Measurements from ENCODE around the gene C4orf54.

C4orf54 gene

DNA sequence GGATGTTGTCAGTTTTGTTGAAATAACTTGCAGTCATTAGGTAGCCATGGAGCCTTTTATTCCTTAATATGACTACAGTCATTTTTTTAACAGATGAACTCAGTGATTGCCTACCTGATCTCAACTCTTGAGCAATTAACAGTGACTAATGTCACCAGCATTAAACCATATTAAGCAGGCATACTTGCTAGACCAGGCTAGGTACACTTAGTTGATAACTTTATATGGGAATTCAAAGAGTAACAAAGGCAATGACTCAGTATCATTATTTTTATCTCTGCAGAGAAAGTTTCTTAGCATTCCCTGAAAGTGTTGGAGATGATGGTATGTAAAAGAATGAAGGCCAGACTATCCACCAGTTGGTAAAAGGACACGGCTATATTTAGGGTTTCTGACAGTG is at the start of gene C4orf54:
Gene C4orf54, minus strand, starts transcription at position 31 of the 400 bp plus-strand sequence. CDS start 3,180 bp downstream, outside the sequence.
- in situ Hi-C loops (cut with MboI; ENCODE audit: low sequenced_read_pairs, unreplicated experiment) = no loop called here
- TF ChIP-seq, protein P1, sequence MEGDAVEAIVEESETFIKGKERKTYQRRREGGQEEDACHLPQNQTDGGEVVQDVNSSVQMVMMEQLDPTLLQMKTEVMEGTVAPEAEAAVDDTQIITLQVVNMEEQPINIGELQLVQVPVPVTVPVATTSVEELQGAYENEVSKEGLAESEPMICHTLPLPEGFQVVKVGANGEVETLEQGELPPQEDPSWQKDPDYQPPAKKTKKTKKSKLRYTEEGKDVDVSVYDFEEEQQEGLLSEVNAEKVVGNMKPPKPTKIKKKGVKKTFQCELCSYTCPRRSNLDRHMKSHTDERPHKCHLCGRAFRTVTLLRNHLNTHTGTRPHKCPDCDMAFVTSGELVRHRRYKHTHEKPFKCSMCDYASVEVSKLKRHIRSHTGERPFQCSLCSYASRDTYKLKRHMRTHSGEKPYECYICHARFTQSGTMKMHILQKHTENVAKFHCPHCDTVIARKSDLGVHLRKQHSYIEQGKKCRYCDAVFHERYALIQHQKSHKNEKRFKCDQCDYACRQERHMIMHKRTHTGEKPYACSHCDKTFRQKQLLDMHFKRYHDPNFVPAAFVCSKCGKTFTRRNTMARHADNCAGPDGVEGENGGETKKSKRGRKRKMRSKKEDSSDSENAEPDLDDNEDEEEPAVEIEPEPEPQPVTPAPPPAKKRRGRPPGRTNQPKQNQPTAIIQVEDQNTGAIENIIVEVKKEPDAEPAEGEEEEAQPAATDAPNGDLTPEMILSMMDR (IDR thresholded peaks at IDR 0.05; ENCODE audit: borderline replicate concordance, control extremely low read depth, extremely low read depth, insufficient read depth, missing control alignments) = no peak
- no peak for DNase-seq (ENCODE audit: low spot score)

DNA sequence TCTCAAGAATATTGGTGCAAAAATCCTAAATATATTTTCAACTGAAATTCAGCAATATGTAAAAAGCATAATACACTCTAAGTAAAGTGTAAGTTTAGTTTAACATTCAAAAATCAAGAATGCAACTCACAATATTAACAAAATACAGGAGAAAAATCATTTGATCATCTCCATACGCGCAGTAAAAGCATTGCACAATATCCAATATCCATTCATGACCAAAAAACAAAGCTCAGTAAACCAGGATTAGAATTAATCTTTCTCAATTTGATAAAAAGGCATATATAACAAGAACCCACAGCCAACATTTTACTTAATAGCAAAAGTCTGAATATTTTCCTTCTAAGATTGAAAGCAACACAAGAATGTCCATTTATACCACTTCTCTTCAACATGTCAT is 48.3 kb upstream of the C4orf54 start:
- no peak for DNase-seq (ENCODE audit: low spot score)
- TF ChIP-seq, protein P1 (IDR thresholded peaks at IDR 0.05; ENCODE audit: borderline replicate concordance, control extremely low read depth, extremely low read depth, insufficient read depth, missing control alignments) = no peak
- in situ Hi-C loops (cut with MboI; ENCODE audit: low sequenced_read_pairs, unreplicated experiment) = no loop called here

DNA sequence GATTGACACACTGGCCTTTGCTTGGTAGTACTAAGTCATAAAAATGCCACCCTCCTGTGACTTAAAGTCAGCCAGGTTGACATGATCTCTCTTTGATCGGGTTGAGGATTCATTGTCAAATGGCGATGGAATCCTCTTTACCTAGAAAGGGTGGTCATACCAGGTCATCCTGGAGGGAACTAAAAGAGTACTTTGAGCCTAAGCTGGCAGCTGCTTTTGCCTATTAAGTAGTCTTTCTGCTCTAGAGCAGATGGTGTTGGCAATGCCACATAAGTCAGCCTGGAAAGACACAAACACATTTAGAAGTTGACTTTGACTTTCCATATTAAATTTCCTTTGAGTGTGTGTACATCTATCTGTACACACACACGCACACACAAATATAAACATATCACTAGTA is 39.2 kb upstream of the C4orf54 start:
- in situ Hi-C loops (cut with MboI; ENCODE audit: low sequenced_read_pairs, unreplicated experiment) = no loop called here
- TF ChIP-seq, protein P1 (IDR thresholded peaks at IDR 0.05; ENCODE audit: borderline replicate concordance, control extremely low read depth, extremely low read depth, insufficient read depth, missing control alignments) = no peak
- no peak for DNase-seq (ENCODE audit: low spot score)

DNA sequence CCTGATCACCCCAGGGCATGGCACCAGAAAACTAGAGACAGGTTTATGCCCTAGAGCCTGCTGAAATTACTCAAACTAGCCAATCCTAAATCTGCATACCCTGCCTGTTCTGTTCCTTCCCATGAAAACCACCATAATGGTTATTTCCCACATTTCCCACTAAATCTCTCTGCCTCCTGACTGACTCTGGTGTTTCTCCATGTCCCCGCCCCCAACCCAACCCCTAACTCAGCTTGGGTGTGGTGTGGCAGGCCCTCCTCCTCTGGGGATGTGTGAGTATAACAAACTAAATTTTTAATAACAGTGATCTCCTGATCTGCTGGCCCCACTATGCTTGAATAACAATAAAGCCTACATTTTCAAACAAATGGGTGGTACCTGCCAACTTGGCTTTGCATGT is 35.5 kb upstream of the C4orf54 start:
- in situ Hi-C loops (cut with MboI; ENCODE audit: low sequenced_read_pairs, unreplicated experiment) = no loop called here
- no peak for DNase-seq (ENCODE audit: low spot score)
- TF ChIP-seq, protein P1 (IDR thresholded peaks at IDR 0.05; ENCODE audit: borderline replicate concordance, control extremely low read depth, extremely low read depth, insufficient read depth, missing control alignments) = no peak

DNA sequence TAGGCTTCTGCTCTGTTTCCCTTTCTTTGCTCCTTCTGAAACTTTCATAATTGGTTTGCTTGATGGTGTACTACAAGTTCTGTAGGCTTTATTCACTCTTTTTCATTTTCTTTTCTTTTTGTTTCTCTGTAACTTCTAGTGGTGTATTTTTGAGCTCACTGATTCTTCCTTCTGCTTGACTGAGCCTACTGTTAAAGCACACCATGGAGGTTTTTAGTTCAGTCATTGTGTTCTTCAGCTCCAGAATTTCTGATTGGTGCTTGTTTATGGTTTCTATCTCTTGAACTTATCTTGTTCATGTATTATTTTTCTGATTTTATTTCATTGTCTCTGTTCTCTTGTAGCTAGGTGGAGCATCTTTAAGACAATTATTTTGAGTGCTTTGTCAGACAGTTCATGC is 33.4 kb upstream of the C4orf54 start:
- in situ Hi-C loops (cut with MboI; ENCODE audit: low sequenced_read_pairs, unreplicated experiment) = no loop called here
- TF ChIP-seq, protein P1 (IDR thresholded peaks at IDR 0.05; ENCODE audit: borderline replicate concordance, control extremely low read depth, extremely low read depth, insufficient read depth, missing control alignments) = no peak
- no peak for DNase-seq (ENCODE audit: low spot score)

DNA sequence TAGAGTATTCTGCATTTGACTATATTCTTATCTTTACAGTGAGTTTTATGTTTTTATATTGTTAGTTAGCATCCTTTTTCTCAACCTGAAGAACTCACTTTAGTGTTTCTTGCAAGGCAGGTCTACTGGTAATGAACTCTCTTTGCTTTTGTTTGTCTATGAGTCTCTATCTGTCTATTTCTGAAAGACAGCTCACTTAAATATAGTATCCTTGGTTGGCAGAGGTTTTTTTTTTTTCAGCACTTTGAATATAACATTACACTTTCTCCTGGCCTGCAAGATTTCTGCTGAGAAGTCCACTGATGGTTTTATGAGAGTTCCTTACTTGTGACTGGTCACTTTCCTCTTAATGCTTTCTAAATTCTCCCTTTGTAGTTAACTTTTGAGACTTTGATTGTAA is 32.8 kb upstream of the C4orf54 start:
- in situ Hi-C loops (cut with MboI; ENCODE audit: low sequenced_read_pairs, unreplicated experiment) = no loop called here
- DNase-seq (ENCODE audit: low spot score) = no peak
- TF ChIP-seq, protein P1 (IDR thresholded peaks at IDR 0.05; ENCODE audit: borderline replicate concordance, control extremely low read depth, extremely low read depth, insufficient read depth, missing control alignments) = no peak

DNA sequence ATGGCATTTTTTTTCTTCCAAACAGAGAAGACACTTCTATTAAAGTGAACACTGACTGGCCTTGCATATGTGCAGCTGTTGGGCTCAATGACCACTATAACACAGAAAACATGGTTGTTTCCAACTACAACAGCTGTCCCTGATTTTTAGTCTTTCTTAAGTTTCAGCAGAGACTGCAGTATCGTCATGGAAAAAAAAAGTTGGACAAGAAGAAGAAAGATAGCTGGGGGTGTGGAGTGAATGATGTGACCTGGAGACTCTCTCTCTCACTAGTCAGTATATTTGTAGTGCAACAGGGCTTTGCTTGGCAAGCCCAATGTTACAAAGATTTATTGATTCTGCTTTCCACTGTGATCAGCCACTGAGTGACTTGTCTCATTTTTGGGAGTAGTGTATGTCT is 29.5 kb upstream of the C4orf54 start:
- TF ChIP-seq, protein P1 (IDR thresholded peaks at IDR 0.05; ENCODE audit: borderline replicate concordance, control extremely low read depth, extremely low read depth, insufficient read depth, missing control alignments) = no peak
- in situ Hi-C loops (cut with MboI; ENCODE audit: low sequenced_read_pairs, unreplicated experiment) = no loop called here
- no peak for DNase-seq (ENCODE audit: low spot score)

Measured in GM13976 (cell line).